ENCODE results near the gene FRG2B. TPM values are rescaled to one million over a fixed set of nuclear protein-coding genes. Genes with fewer than 3 reads are reported as not detected.
"Not testable (repeated sequence)": the region's sequence is repeated elsewhere in the genome, so short reads cannot be mapped to it uniquely, and the experiment has no call there.

The FRG2B gene
- total and polyA plus RNA-seq, 5 experiments from 2014 or later = not detected

GRCh38 chr10:133617196-133617595, 9.4 kb downstream of the FRG2B start:
- Mint-ChIP-seq H3K27me3 (peaks cover 15 to 28% (median 20%) of the 10 kb centered on the region in 5 donors), H3K27ac (no peak overlapping the region), H3K4me1 (peaks cover 0 to 3% (median 0%) of the 10 kb centered on the region in 4 donors), H3K9me3 (peaks cover 0 to 6% (median 0%) of the 10 kb centered on the region in 9 donors), H3K4me3 (no peak overlapping the region), H3K36me3 (peaks cover 0 to 3% (median 0%) of the 10 kb centered on the region in 3 donors)
- DNase-seq = no peak
- ATAC-seq = no peak
- POLR2A ChIA-PET = no interaction called here

GRCh38 chr10:133616371-133617130, 10.0 kb downstream of the FRG2B start:
- Mint-ChIP-seq H3K36me3 (peaks cover 0 to 3% (median 0%) of the 10 kb centered on the region in 3 donors), H3K27ac (no peak overlapping the region), H3K27me3 (peaks cover 14 to 24% (median 17%) of the 10 kb centered on the region in 5 donors), H3K9me3 (peaks cover 0 to 8% (median 0%) of the 10 kb centered on the region in 9 donors), H3K4me3 (no peak overlapping the region), H3K4me1 (peaks cover 0 to 3% (median 0%) of the 10 kb centered on the region in 4 donors)
- POLR2A ChIA-PET = no interaction called here
- DNase-seq = no peak
- ATAC-seq = no peak

- POLR2A ChIA-PET = no interaction called here
- no peak for ATAC-seq
- Mint-ChIP-seq H3K4me3 (no peak overlapping the region), H3K27ac (no peak overlapping the region), H3K9me3 (peaks cover 0 to 9% (median 0%) of the 10 kb centered on the region in 9 donors), H3K36me3 (peaks cover 0 to 3% (median 2%) of the 10 kb centered on the region in 3 donors), H3K4me1 (peaks cover 0 to 3% (median 0%) of the 10 kb centered on the region in 4 donors), H3K27me3 (peaks cover 7 to 23% (median 12%) of the 10 kb centered on the region in 5 donors)
- DNase-seq = no peak
These were observed 11.6 kb downstream of the FRG2B start for GRCh38 chr10:133614830-133615580.

GRCh38 chr10:133613699-133614098, 12.9 kb downstream of the FRG2B start:
- POLR2A ChIA-PET = no interaction called here
- no peak overlapping the region for H3K4me3 Mint-ChIP-seq
- H3K27ac Mint-ChIP-seq = no peak overlapping the region
- H3K9me3 Mint-ChIP-seq = peaks cover 0 to 12% (median 0%) of the 10 kb centered on the region in 9 donors
- peaks cover 12 to 18% (median 14%) of the 10 kb centered on the region in 5 donors for H3K27me3 Mint-ChIP-seq
- H3K4me1 Mint-ChIP-seq = no peaks in the 10 kb centered on the region
- peaks cover 0 to 3% (median 2%) of the 10 kb centered on the region in 3 donors for H3K36me3 Mint-ChIP-seq
- DNase-seq (no peak), ATAC-seq (no peak)

GRCh38 chr10:133611079-133611478, 15.5 kb downstream of the FRG2B start:
- Mint-ChIP-seq H3K4me3 (no peak overlapping the region), H3K27ac (peak overlapping the region in 1 of 10 donors; percentile 9), H3K36me3 (peaks cover 0 to 3% (median 2%) of the 10 kb centered on the region in 3 donors), H3K27me3 (peaks cover 28 to 36% (median 32%) of the 10 kb centered on the region in 5 donors), H3K4me1 (no peaks in the 10 kb centered on the region), H3K9me3 (peaks cover 0 to 23% (median 0%) of the 10 kb centered on the region in 9 donors)
- ATAC-seq = no peak
- DNase-seq = no peak
- POLR2A ChIA-PET = no interaction called here

GRCh38 chr10:133608855-133609254, 17.7 kb downstream of the FRG2B start:
- no peak overlapping the region for H3K27ac Mint-ChIP-seq
- no peaks in the 10 kb centered on the region for H3K4me1 Mint-ChIP-seq
- no peak overlapping the region for H3K4me3 Mint-ChIP-seq
- DNase-seq (peak in 3 of 10 donors; percentile 7 to 31 (median 29)), ATAC-seq (no peak)
- POLR2A ChIA-PET = no interaction called here
- H3K27me3 Mint-ChIP-seq = peaks cover 38 to 57% (median 48%) of the 10 kb centered on the region in 5 donors
- H3K36me3 Mint-ChIP-seq = peaks cover 0 to 3% (median 2%) of the 10 kb centered on the region in 3 donors
- H3K9me3 Mint-ChIP-seq = peaks cover 0 to 23% (median 0%) of the 10 kb centered on the region in 9 donors

- H3K36me3 Mint-ChIP-seq, DNase-seq, H3K4me3 Mint-ChIP-seq, H3K4me1 Mint-ChIP-seq, H3K27ac Mint-ChIP-seq, POLR2A ChIA-PET, ATAC-seq: not testable (repeated sequence)
- Mint-ChIP-seq H3K9me3 (peaks cover 0 to 14% (median 0%) of the 10 kb centered on the region in 9 donors), H3K27me3 (peaks cover 47 to 82% (median 59%) of the 10 kb centered on the region in 5 donors)
These were observed 23.2 kb downstream of the FRG2B start for GRCh38 chr10:133603434-133603833.

GRCh38 chr10:133600657-133601056, 25.9 kb downstream of the FRG2B start:
- H3K4me3 Mint-ChIP-seq = no peak overlapping the region
- ATAC-seq = no peak
- POLR2A ChIA-PET = no interaction called here
- peaks cover 39 to 89% (median 59%) of the 10 kb centered on the region in 5 donors for H3K27me3 Mint-ChIP-seq
- no peak for DNase-seq
- H3K27ac Mint-ChIP-seq = no peak overlapping the region
- H3K36me3 Mint-ChIP-seq = no peaks in the 10 kb centered on the region
- peaks cover 0 to 3% (median 0%) of the 10 kb centered on the region in 4 donors for H3K4me1 Mint-ChIP-seq
- H3K9me3 Mint-ChIP-seq = peaks cover 0 to 6% (median 0%) of the 10 kb centered on the region in 9 donors

- H3K4me1 Mint-ChIP-seq, ATAC-seq, DNase-seq, H3K27ac Mint-ChIP-seq, H3K4me3 Mint-ChIP-seq, H3K9me3 Mint-ChIP-seq, H3K36me3 Mint-ChIP-seq, POLR2A ChIA-PET: not testable (repeated sequence)
- peaks cover 39 to 89% (median 61%) of the 10 kb centered on the region in 5 donors for H3K27me3 Mint-ChIP-seq
These were observed 26.7 kb downstream of the FRG2B start for GRCh38 chr10:133599869-133600268.

- no peak for DNase-seq
- Mint-ChIP-seq H3K9me3 (no peaks in the 10 kb centered on the region), H3K27me3 (peaks cover 12 to 52% (median 38%) of the 10 kb centered on the region in 5 donors), H3K4me1 (no peaks in the 10 kb centered on the region), H3K27ac (no peak overlapping the region), H3K4me3 (no peak overlapping the region), H3K36me3 (no peaks in the 10 kb centered on the region)
- POLR2A ChIA-PET = no interaction called here
- no peak for ATAC-seq
These were observed 33.9 kb downstream of the FRG2B start for GRCh38 chr10:133592716-133593115.

- peaks cover 0 to 2% (median 0%) of the 10 kb centered on the region in 9 donors for H3K9me3 Mint-ChIP-seq
- no peak overlapping the region for H3K27ac Mint-ChIP-seq
- POLR2A ChIA-PET = no interaction called here
- H3K27me3 Mint-ChIP-seq = peaks cover 13 to 34% (median 32%) of the 10 kb centered on the region in 5 donors
- no peak for ATAC-seq
- H3K4me3 Mint-ChIP-seq = no peak overlapping the region
- no peaks in the 10 kb centered on the region for H3K4me1 Mint-ChIP-seq
- no peak for DNase-seq
- H3K36me3 Mint-ChIP-seq = no peaks in the 10 kb centered on the region
These were observed 35.6 kb downstream of the FRG2B start for GRCh38 chr10:133590970-133591359.

GRCh38 chr10:133590226-133590969, 36.2 kb downstream of the FRG2B start:
- Mint-ChIP-seq H3K27ac (no peak overlapping the region), H3K4me3 (no peak overlapping the region), H3K9me3 (peaks cover 0 to 2% (median 0%) of the 10 kb centered on the region in 9 donors), H3K27me3 (peaks cover 11 to 30% (median 29%) of the 10 kb centered on the region in 5 donors), H3K36me3 (no peaks in the 10 kb centered on the region), H3K4me1 (no peaks in the 10 kb centered on the region)
- DNase-seq (no peak), ATAC-seq (no peak)
- POLR2A ChIA-PET = no interaction called here
